HepG2 (cell line): ENCODE data around the gene C2orf92. TPM values are rescaled to one million over a fixed set of nuclear protein-coding genes. Genes with fewer than 3 reads are reported as not detected.

Experiments
- ATAD3A ChIP-seq: sonication (generic); formaldehyde crosslinking; IDR thresholded peaks from 2 replicates; pipeline ENCODE4 v1.4.0; 2020; ENCODE audit warnings: missing genetic modification reagents
- ATF2 ChIP-seq: sonication (generic); formaldehyde crosslinking; IDR thresholded peaks from 2 replicates; pipeline ENCODE4 v1.4.0; 2020; ENCODE audit warnings: missing genetic modification reagents
- FOXK1 ChIP-seq: sonication (generic); formaldehyde crosslinking; IDR thresholded peaks from 2 replicates; pipeline ENCODE4 v1.4.0; 2020; ENCODE audit warnings: low read depth, missing genetic modification reagents, borderline replicate concordance
- FOXO4 ChIP-seq: sonication (generic); formaldehyde crosslinking; conservative IDR thresholded peaks from 2 replicates; pipeline ENCODE4 v1.8.1; 2023; ENCODE audit warnings: missing genetic modification reagents
- MEF2D ChIP-seq: sonication (generic); formaldehyde crosslinking; IDR thresholded peaks from 2 replicates; pipeline ENCODE4 v1.5.1; 2020; ENCODE audit warnings: mild to moderate bottlenecking, missing genetic modification reagents
- PLSCR1 ChIP-seq: sonication (generic); formaldehyde crosslinking; IDR thresholded peaks from 2 replicates; pipeline ENCODE4 v1.5.0; 2020; ENCODE audit warnings: missing genetic modification reagents, mild to moderate bottlenecking, borderline replicate concordance
- POLR2G ChIP-seq: fragments of 200-400 bp; formaldehyde crosslinking; IDR thresholded peaks from 2 replicates; pipeline ENCODE4 v1.6.1; 2018; ENCODE audit warnings: mild to moderate bottlenecking, low read depth, low read length, moderate library complexity
- SIX1 ChIP-seq: sonication (generic); formaldehyde crosslinking; IDR thresholded peaks from 2 replicates; pipeline ENCODE4 v1.4.0; 2020; ENCODE audit warnings: missing genetic modification reagents, borderline replicate concordance
- TBL1XR1 ChIP-seq: fragments of 150-350 bp; IDR thresholded peaks from 2 replicates; pipeline ENCODE4 v1.6.1; 2014; ENCODE audit warnings: borderline replicate concordance, low read length; ENCODE audit not compliant: partially characterized antibody
- TGIF2 ChIP-seq: IDR thresholded peaks from 2 replicates; pipeline ENCODE4 v1.6.1; 2016; ENCODE audit warnings: control low read depth, missing compliant biosample characterization
- ZIK1 ChIP-seq: sonication (generic); formaldehyde crosslinking; IDR thresholded peaks from 2 replicates; pipeline ENCODE4 v1.5.0; 2020; ENCODE audit warnings: mild to moderate bottlenecking, low read depth, missing genetic modification reagents, borderline replicate concordance
- ZNF234 ChIP-seq: sonication (generic); formaldehyde crosslinking; conservative IDR thresholded peaks from 2 replicates; pipeline ENCODE4 v1.5.1; 2020; ENCODE audit warnings: mild to moderate bottlenecking, missing genetic modification reagents
- ZNF354B ChIP-seq: sonication (generic); formaldehyde crosslinking; IDR thresholded peaks from 2 replicates; pipeline ENCODE4 v1.8.0; 2022; ENCODE audit warnings: mild to moderate bottlenecking, missing genetic modification reagents
- polyA plus RNA-seq, 8 experiments: library from polyadenylated mRNA; depleted of rRNA in 3 of 8; stranded (reverse) in 7 of 8; unstranded in 1 of 8; fragments of >200 nt; fragmentation: Illumina TruSeq in 4 of 8; extraction: Trizol in 4 of 8; gene quantifications; 2 replicates each; pipeline versions ENCODE4 v1.2.1 to v1.2.3, GENCODE V29; 2011 to 2016; ENCODE audit warnings: low read depth in 4 of 8, missing spikeins in 1 of 8, mixed read lengths in 1 of 8; ENCODE audit not compliant: insufficient read depth in 1 of 8
- total RNA-seq, 5 experiments: library from RNA; depleted of rRNA; stranded (reverse); fragments of >200 nt; fragmentation: Illumina TruSeq; extraction: Trizol; gene quantifications; 2 replicates each; pipeline ENCODE4 v1.2.3, GENCODE V29; 2016; ENCODE audit warnings: low read depth in 1 of 5
- TF ChIP-seq, protein P1 (sequence below): sonication (generic); formaldehyde crosslinking; IDR thresholded peaks from 2 replicates; pipeline ENCODE4 v1.5.0; 2020; ENCODE audit warnings: mild to moderate bottlenecking, missing genetic modification reagents
- TF ChIP-seq, protein P2 (sequence below): sonication (generic); formaldehyde crosslinking; IDR thresholded peaks from 2 replicates; pipeline ENCODE4 v1.4.0; 2020; ENCODE audit warnings: mild to moderate bottlenecking, missing genetic modification reagents, borderline replicate concordance

Gene C2orf92
- total and polyA plus RNA-seq, 2 of the 13 experiments (the other 11 are each of a cell fraction or from before 2014, with no cell fraction given), result 4.9 to 5.0 TPM

GRCh38 chr2:97645695-97646629 is 23.6 kb upstream of the C2orf92 start, which contains the start of gene COX5B (continued):
- TF ChIP-seq SIX1, result peak; percentile 34; the same call in 1 of the 2 replicates
- peak; percentile 67; the same call in 1 of the 2 replicates for TF ChIP-seq ATF2 (CRISPR knock-in tag)
- peak; percentile 12 for TF ChIP-seq TBL1XR1
- peak; percentile 66; the same call in 1 of the 2 replicates for TF ChIP-seq MEF2D (CRISPR knock-in tag)
- TF ChIP-seq, protein P1, sequence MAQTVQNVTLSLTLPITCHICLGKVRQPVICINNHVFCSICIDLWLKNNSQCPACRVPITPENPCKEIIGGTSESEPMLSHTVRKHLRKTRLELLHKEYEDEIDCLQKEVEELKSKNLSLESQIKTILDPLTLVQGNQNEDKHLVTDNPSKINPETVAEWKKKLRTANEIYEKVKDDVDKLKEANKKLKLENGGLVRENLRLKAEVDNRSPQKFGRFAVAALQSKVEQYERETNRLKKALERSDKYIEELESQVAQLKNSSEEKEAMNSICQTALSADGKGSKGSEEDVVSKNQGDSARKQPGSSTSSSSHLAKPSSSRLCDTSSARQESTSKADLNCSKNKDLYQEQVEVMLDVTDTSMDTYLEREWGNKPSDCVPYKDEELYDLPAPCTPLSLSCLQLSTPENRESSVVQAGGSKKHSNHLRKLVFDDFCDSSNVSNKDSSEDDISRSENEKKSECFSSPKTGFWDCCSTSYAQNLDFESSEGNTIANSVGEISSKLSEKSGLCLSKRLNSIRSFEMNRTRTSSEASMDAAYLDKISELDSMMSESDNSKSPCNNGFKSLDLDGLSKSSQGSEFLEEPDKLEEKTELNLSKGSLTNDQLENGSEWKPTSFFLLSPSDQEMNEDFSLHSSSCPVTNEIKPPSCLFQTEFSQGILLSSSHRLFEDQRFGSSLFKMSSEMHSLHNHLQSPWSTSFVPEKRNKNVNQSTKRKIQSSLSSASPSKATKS, result no peak
- no peak for TF ChIP-seq ZNF354B (CRISPR knock-in tag)
- no peak for TF ChIP-seq ZNF234 (CRISPR knock-in tag)
- no peak for TF ChIP-seq ZIK1 (CRISPR knock-in tag)
- peak; percentile 75; the same call in 1 of the 2 replicates for TF ChIP-seq FOXK1
- TF ChIP-seq POLR2G, result peak; percentile 97
- TF ChIP-seq PLSCR1 (CRISPR knock-in tag), result no peak
- TF ChIP-seq, protein P2, sequence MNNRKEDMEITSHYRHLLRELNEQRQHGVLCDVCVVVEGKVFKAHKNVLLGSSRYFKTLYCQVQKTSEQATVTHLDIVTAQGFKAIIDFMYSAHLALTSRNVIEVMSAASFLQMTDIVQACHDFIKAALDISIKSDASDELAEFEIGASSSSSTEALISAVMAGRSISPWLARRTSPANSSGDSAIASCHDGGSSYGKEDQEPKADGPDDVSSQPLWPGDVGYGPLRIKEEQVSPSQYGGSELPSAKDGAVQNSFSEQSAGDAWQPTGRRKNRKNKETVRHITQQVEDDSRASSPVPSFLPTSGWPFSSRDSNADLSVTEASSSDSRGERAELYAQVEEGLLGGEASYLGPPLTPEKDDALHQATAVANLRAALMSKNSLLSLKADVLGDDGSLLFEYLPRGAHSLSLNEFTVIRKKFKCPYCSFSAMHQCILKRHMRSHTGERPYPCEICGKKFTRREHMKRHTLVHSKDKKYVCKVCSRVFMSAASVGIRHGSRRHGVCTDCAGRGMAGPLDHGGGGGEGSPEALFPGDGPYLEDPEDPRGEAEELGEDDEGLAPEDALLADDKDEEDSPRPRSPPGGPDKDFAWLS, result no peak
- TF ChIP-seq FOXO4, result no peak
- TF ChIP-seq ATAD3A (CRISPR knock-in tag), result no peak
- peak; percentile 42; the same call in 1 of the 2 replicates for TF ChIP-seq TGIF2 (CRISPR knock-in tag)
